Mammary epithelial cell (primary cell): ENCODE results near the gene GADD45A.

ENCODE experiments used
- CTCF ChIP-seq, 2 donors: IDR thresholded peaks in 1 of 2; conservative IDR thresholded peaks in 1 of 2; 2 replicates each; pipeline ENCODE4 v1.5.1; 2011 to 2012; ENCODE audit warnings: inconsistent platforms in 2 of 2, low read length in 2 of 2, mild to moderate bottlenecking in 2 of 2, control low read depth in 1 of 2, low read depth in 1 of 2; ENCODE audit not compliant: insufficient read depth in 1 of 2; ENCODE audit errors: extremely low read depth in 1 of 2
- EZH2 ChIP-seq: IDR thresholded peaks from 2 replicates; pipeline ENCODE4 v1.6.1; 2012; ENCODE audit warnings: low read length, inconsistent platforms, borderline replicate concordance

GRCh38 chr1:67646145-67647035 is 38.6 kb upstream of the GADD45A start:
- TF ChIP-seq CTCF (conservative IDR thresholded peaks at IDR 0.05 in 1 of 2, IDR thresholded peaks at IDR 0.05 in 1 of 2; ENCODE audit: extremely low read depth in 1 of 2, insufficient read depth in 1 of 2, low read depth in 1 of 2, low read length in 2 of 2) (no peak), EZH2 (no peak)
